Endothelial cell of umbilical vein (primary cell): ENCODE measurements around the gene GORASP1. TPM values are rescaled to one million over a fixed set of nuclear protein-coding genes. Genes with fewer than 3 reads are reported as not detected.

Experiments
- BruUV-seq: library from RNA; stranded (reverse); fragments of 400-500 nt; replicated peaks from 2 replicates; lab custom pipeline; 2021; lab: Mats Ljungman, UMichigan
- CTCF ChIA-PET: fragments of 300-600, 350-600 bp; sonication (Branson Sonifier 250); formaldehyde crosslinking; loops from one replicate; lab custom pipeline; 2021; ENCODE audit warnings: antibody characterized with exemption, inconsistent platforms; lab: Charles Lee
- POLR2A ChIA-PET: fragments of 300-600, 350-600 bp; sonication (Branson Sonifier 250); formaldehyde crosslinking; loops from one replicate; lab custom pipeline; 2021; ENCODE audit warnings: antibody characterized with exemption, inconsistent platforms; lab: Charles Lee
- DNase-seq: peaks from one replicate; pipeline ENCODE4 v3.0.0-alpha.2; 2011; ENCODE audit warnings: low read depth, low spot score
- FAIRE-seq: peaks from 2 replicates; lab custom pipeline; 2011; peaks lifted over from hg19 to GRCh38; lab: Jason Lieb, UNC
- H2AFZ ChIP-seq: 2 replicates; pipeline ENCODE4 v1.6.0; 2012; ENCODE audit warnings: low read depth, low read length, control low read depth, inconsistent platforms
- H3K27ac ChIP-seq: 2 replicates; pipeline ENCODE4 v1.5.1; 2011; ENCODE audit warnings: low read depth, mild to moderate bottlenecking, control low read depth, low read length, moderate library complexity; ENCODE audit not compliant: insufficient read depth
- H3K27me3 ChIP-seq, 2 experiments: 2 replicates each; pipeline versions ENCODE4 v1.6.0 to v1.6.1; 2011; ENCODE audit warnings: low read length in 2 of 2, mixed read lengths in 1 of 2; ENCODE audit not compliant: control insufficient read depth in 2 of 2, insufficient read depth in 2 of 2
- H3K36me3 ChIP-seq, 2 experiments: 2 replicates in 1 of 2; 3 replicates in 1 of 2; pipeline ENCODE4 v1.5.1; 2011; ENCODE audit warnings: low read length in 2 of 2, mild to moderate bottlenecking in 1 of 2, moderate library complexity in 1 of 2; ENCODE audit not compliant: control insufficient read depth in 2 of 2, insufficient read depth in 2 of 2; ENCODE audit errors: extremely low read depth in 1 of 2
- H3K4me1 ChIP-seq: 3 replicates; pipeline ENCODE4 v1.5.1; 2011; ENCODE audit warnings: mild to moderate bottlenecking, low read length; ENCODE audit not compliant: control insufficient read depth, insufficient read depth; ENCODE audit errors: extremely low read depth
- H3K4me2 ChIP-seq: 2 replicates; pipeline ENCODE4 v1.6.1; 2011; ENCODE audit warnings: low read length, control low read depth, mixed read lengths; ENCODE audit not compliant: insufficient read depth
- H3K4me3 ChIP-seq, 3 experiments: fragments of 200-600 bp in 1 of 3; sonication (generic), shearing (Covaris generic) in 1 of 3; replicated peaks in 1 of 3; 2 replicates each; pipeline ENCODE4 v1.5.1; 2011 to 2016; ENCODE audit warnings: control low read depth in 3 of 3, low read length in 3 of 3, mild to moderate bottlenecking in 2 of 3, inconsistent platforms in 1 of 3, low read depth in 1 of 3, moderate library complexity in 1 of 3; ENCODE audit not compliant: insufficient read depth in 1 of 3
- H3K79me2 ChIP-seq: 2 replicates; pipeline ENCODE4 v1.6.0; 2012; ENCODE audit warnings: low read length, inconsistent platforms; ENCODE audit not compliant: control insufficient read depth, insufficient read depth
- H3K9ac ChIP-seq: replicated peaks from 2 replicates; pipeline ENCODE3; 2011; ENCODE audit warnings: low read length, control low read depth; ENCODE audit not compliant: insufficient read depth; ENCODE audit errors: extremely low read depth
- H3K9me1 ChIP-seq: replicated peaks from 3 replicates; pipeline ENCODE4 v1.6.0; 2011; ENCODE audit warnings: mild to moderate bottlenecking, low read length; ENCODE audit not compliant: control insufficient read depth, insufficient read depth; ENCODE audit errors: extremely low read depth
- H3K9me3 ChIP-seq: replicated peaks from 2 replicates; pipeline ENCODE4 v1.5.1; 2012; ENCODE audit warnings: low read length, inconsistent platforms; ENCODE audit not compliant: control insufficient read depth, insufficient read depth
- H4K20me1 ChIP-seq: replicated peaks from 2 replicates; pipeline ENCODE3; 2011; ENCODE audit warnings: mild to moderate bottlenecking, low read length; ENCODE audit not compliant: control insufficient read depth, insufficient read depth; ENCODE audit errors: extremely low read depth
- EZH2 ChIP-seq: IDR thresholded peaks from 2 replicates; pipeline ENCODE4 v1.6.1; 2012; ENCODE audit warnings: borderline replicate concordance, low read depth, mild to moderate bottlenecking, moderate library complexity, low read length, inconsistent platforms; ENCODE audit not compliant: severe bottlenecking
- FOS ChIP-seq: IDR thresholded peaks from 2 replicates; pipeline ENCODE4 v1.6.1; 2011; ENCODE audit warnings: mild to moderate bottlenecking, low read length, moderate library complexity, borderline replicate concordance; ENCODE audit not compliant: insufficient read depth
- GATA2 ChIP-seq: IDR thresholded peaks from 2 replicates; pipeline ENCODE4 v1.7.0; 2011; ENCODE audit warnings: low read depth, mild to moderate bottlenecking, moderate library complexity, mixed read lengths, low read length; ENCODE audit not compliant: insufficient read length, insufficient read depth
- JUN ChIP-seq: IDR thresholded peaks from 2 replicates; pipeline ENCODE4 v1.6.1; 2011; ENCODE audit warnings: borderline replicate concordance, low read depth; ENCODE audit not compliant: insufficient read length, insufficient read depth
- MYC ChIP-seq: IDR thresholded peaks from one replicate; pipeline ENCODE4 v1.6.1; 2011; ENCODE audit warnings: mild to moderate bottlenecking, low read depth, low read length
- POLR2A ChIP-seq: IDR thresholded peaks from 2 replicates; pipeline ENCODE4 v1.6.1; 2012; ENCODE audit warnings: low read depth, mild to moderate bottlenecking, control low read depth, low read length
- POLR2AphosphoS5 ChIP-seq: IDR thresholded peaks from 2 replicates; pipeline ENCODE4 v1.6.1; 2012; ENCODE audit warnings: low read depth, mild to moderate bottlenecking, control low read depth, low read length, moderate library complexity; ENCODE audit not compliant: insufficient read depth
- dilution Hi-C: fragments of 300-500 bp; cut with MboI; formaldehyde crosslinking; loops from one replicate; pipeline ENCODE4 v1.15.0; 2019; ENCODE audit warnings: low sequenced_read_pairs; ENCODE audit not compliant: extremely low pct_ligation_motif_present
- intact Hi-C: fragments of 100-400 bp; cut with micrococcal nuclease; formaldehyde crosslinking; loops from one replicate; pipeline ENCODE4 v1.10.0; 2022
- polyA plus RNA-seq, 4 experiments: library from polyadenylated mRNA; depleted of rRNA in 3 of 4; stranded (reverse) in 3 of 4; unstranded in 1 of 4; fragments of >200 nt; gene quantifications; 2 replicates each; pipeline versions ENCODE4 v1.2.1 to v1.2.3, GENCODE V29; 2011 to 2012; ENCODE audit warnings: missing spikeins in 1 of 4
- total RNA-seq: library from RNA; stranded (reverse); gene quantifications from 2 replicates; pipeline ENCODE4 v1.2.3, GENCODE V29; 2021
- TF ChIP-seq, protein P1 (sequence below): IDR thresholded peaks from 2 replicates; pipeline ENCODE4 v1.6.1; 2011; ENCODE audit not compliant: insufficient read depth, insufficient read length
- TF ChIP-seq, protein P2 (sequence below), 2 donors: IDR thresholded peaks; 1 replicate in 1 of 2; 2 replicates in 1 of 2; pipeline ENCODE4 v1.5.1; 2011; ENCODE audit warnings: low read length in 2 of 2, mild to moderate bottlenecking in 2 of 2, moderate library complexity in 2 of 2, control low read depth in 1 of 2, inconsistent platforms in 1 of 2, low read depth in 1 of 2; ENCODE audit not compliant: insufficient read depth in 1 of 2; ENCODE audit errors: extremely low read depth in 1 of 2

GORASP1 gene
- total and polyA plus RNA-seq, 2 donors (not counting 3 experiments of a cell fraction or from before 2014, with no cell fraction given) = 62.5 to 68.0 TPM

DNA sequence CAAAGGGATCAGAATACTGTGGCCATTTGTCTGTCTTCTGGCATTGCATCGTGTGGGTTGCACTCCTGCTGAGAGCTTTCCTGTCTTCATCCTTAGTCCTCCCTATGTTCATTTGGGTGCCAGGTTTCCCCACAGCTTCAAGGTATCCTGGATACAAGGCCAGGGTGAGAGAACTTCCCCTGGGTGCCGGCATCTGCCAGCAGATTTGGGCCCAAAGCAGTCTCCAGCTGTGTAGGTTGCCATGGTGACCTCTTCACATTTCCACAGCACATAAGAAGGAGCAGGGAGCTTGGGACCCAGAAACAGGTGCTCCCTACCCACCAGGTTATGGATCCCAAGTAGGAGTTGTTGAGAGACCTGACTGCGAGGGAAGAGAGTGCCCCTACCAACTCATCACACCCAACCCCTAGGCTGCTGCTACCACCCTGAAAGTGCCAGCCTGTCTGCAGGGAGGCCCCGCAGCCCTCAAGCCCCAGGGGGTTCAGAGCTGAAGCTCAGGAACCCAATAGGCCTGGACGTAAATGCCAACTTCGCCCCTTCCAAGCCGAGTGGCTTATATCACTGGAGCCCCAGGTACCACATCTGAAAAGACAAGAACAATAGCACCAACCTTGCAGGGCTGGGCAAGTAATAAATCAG is 20.0 kb upstream of the GORASP1 start:
- Histone ChIP-seq H3K9ac (no peak overlapping the region), H3K4me1 (peaks cover 10% of the 10 kb centered on the region), H4K20me1 (no peaks in the 10 kb centered on the region), H3K9me3 (no peaks in the 10 kb centered on the region), H3K4me3 (no peak overlapping the region), H3K4me2 (no peak overlapping the region), H3K27ac (no peak overlapping the region), H3K9me1 (no peaks in the 10 kb centered on the region), H3K27me3 (no peaks in the 10 kb centered on the region), H3K79me2 (no peaks in the 10 kb centered on the region), H2AFZ (no peak overlapping the region), H3K36me3 (no peaks in the 10 kb centered on the region)
- ChIA-PET CTCF (interaction anchor here (0.6 to 11.3 kb wide), 22 partner anchors 7 to 161 kb away, joined by 3 to 449 read pairs (median 6); partner anchors contain the start of genes GORASP1, TTC21A and XIRP1), POLR2A (interaction anchor here (1.0 kb wide), 1 partner anchor 24 kb away, joined by 3 read pairs; no protein-coding TSS in a partner anchor)
- TF ChIP-seq, protein P1, sequence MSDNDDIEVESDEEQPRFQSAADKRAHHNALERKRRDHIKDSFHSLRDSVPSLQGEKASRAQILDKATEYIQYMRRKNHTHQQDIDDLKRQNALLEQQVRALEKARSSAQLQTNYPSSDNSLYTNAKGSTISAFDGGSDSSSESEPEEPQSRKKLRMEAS = no peak
- TF ChIP-seq, protein P2, sequence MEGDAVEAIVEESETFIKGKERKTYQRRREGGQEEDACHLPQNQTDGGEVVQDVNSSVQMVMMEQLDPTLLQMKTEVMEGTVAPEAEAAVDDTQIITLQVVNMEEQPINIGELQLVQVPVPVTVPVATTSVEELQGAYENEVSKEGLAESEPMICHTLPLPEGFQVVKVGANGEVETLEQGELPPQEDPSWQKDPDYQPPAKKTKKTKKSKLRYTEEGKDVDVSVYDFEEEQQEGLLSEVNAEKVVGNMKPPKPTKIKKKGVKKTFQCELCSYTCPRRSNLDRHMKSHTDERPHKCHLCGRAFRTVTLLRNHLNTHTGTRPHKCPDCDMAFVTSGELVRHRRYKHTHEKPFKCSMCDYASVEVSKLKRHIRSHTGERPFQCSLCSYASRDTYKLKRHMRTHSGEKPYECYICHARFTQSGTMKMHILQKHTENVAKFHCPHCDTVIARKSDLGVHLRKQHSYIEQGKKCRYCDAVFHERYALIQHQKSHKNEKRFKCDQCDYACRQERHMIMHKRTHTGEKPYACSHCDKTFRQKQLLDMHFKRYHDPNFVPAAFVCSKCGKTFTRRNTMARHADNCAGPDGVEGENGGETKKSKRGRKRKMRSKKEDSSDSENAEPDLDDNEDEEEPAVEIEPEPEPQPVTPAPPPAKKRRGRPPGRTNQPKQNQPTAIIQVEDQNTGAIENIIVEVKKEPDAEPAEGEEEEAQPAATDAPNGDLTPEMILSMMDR (IDR thresholded peaks at IDR 0.05; ENCODE audit: extremely low read depth in 1 of 2, insufficient read depth in 1 of 2, low read depth in 1 of 2, low read length in 2 of 2) = no peak
- no peak for TF ChIP-seq EZH2
- no peak for TF ChIP-seq POLR2A
- TF ChIP-seq POLR2AphosphoS5 = no peak
- TF ChIP-seq FOS = no peak
- TF ChIP-seq JUN = no peak
- no peak for TF ChIP-seq GATA2
- TF ChIP-seq MYC = no peak
- DNase-seq (no peak), FAIRE-seq (no peak)
- intact Hi-C loops = loop anchor here (2.0 to 5.0 kb wide), 2 partner anchors 19 to 255 kb away; partner anchors contain the start of gene SLC25A38
- no TSS peak for BruUV-seq
- dilution Hi-C loops = no loop called here
